C4-2B (cell line): Measurements from ENCODE around the gene CHCHD10.

Source experiments
- CTCF ChIP-seq: fragments of 450-650 bp; conservative IDR thresholded peaks from 2 replicates; pipeline ENCODE4 v1.5.1; 2017; ENCODE audit warnings: mild to moderate bottlenecking
- ZFX ChIP-seq: fragments of 450-650 bp; IDR thresholded peaks from 2 replicates; pipeline ENCODE4 v1.6.1; 2017

- TF ChIP-seq CTCF (no peak), ZFX (no peak)
Measured at GRCh38 chr22:23782252-23782651, 14.5 kb upstream of the CHCHD10 start.
